ENCODE results near the gene HOXD8. TPM values are rescaled to one million over a fixed set of nuclear protein-coding genes. Genes with fewer than 3 reads are reported as not detected.

Gene HOXD8
- total and polyA plus RNA-seq, 2 of the 8 experiments (the other 6 are each of a cell fraction or from before 2014, with no cell fraction given) = not detected

- TF ChIP-seq CHD7 (IDR thresholded peaks at IDR 0.05; ENCODE audit: insufficient replicate concordance, low read length) (no peak), GABPA (IDR thresholded peaks at IDR 0.05; ENCODE audit: borderline replicate concordance, insufficient read depth, low read length) (no peak), SAP30 (IDR thresholded peaks at IDR 0.05; ENCODE audit: insufficient read depth, insufficient replicate concordance, low read length) (no peak), MAX (IDR thresholded peaks at IDR 0.05) (peak; percentile 68), SP1 (IDR thresholded peaks at IDR 0.05; ENCODE audit: low read depth, low read length) (peak; percentile 27; the same call in 1 of the 2 replicates), SIN3A (conservative IDR thresholded peaks at IDR 0.05 in 1 of 2, IDR thresholded peaks at IDR 0.05 in 1 of 2; ENCODE audit: low read depth in 1 of 2, low read length in 2 of 2) (0 out of 4 replicates have a peak, but pooled peaks of 1 of the 2 experiments have one; percentile 39), FOSL1 (IDR thresholded peaks at IDR 0.05; ENCODE audit: insufficient read depth, low read depth, low read length) (no peak), RBBP5 (IDR thresholded peaks at IDR 0.05; ENCODE audit: borderline replicate concordance, low read depth, low read length) (no peak)
Observed at GRCh38 chr2:176106581-176107539, 22.6 kb upstream of the HOXD8 start, which contains the start of gene HOXD11 (continued).
